ENCODE results near the gene GNMT. TPM values are rescaled to one million over a fixed set of nuclear protein-coding genes. Genes with fewer than 3 reads are reported as not detected.

Gene GNMT
- total RNA-seq, 4 donors from 2014 or later = 0.25 to 1.4 (median 0.60) TPM

DNA sequence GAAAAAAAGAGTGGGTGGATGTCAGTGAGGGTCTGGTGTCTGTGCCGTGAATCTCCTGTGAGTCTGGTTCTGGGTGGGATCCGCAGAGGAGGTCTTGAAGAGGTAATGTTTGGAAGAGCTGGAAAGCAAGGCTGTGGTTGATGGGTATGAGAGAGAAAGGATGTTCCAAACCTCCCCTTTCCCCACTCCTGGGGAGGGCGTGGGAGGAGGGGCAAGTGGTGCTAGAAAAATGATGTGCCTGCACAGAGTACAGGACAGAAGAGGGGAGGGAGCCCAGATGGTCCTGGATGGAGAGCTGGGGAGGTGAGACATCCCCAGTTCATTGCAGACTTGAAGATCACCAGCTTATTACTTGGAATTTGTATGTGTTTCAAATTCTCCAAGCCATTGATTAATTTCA, 28.1 kb upstream of the GNMT start:
- 74 to 87% methylated on average over 3 of the region's 3 CpGs for WGBS, 2 donors
- TF ChIP-seq POLR2A (IDR thresholded peaks at IDR 0.05) (no peak), CTCF (IDR thresholded peaks at IDR 0.05) (no peak)
- H3K4me3 ChIP-seq (ENCODE audit: low read depth, poor library complexity, severe bottlenecking) = no peak overlapping the region
- intact Hi-C loops (cut with DNase I; ENCODE audit: low total_unique reads) = no loop called here
- no peak for DNase-seq (ENCODE audit: low spot score in 2 of 2)

DNA sequence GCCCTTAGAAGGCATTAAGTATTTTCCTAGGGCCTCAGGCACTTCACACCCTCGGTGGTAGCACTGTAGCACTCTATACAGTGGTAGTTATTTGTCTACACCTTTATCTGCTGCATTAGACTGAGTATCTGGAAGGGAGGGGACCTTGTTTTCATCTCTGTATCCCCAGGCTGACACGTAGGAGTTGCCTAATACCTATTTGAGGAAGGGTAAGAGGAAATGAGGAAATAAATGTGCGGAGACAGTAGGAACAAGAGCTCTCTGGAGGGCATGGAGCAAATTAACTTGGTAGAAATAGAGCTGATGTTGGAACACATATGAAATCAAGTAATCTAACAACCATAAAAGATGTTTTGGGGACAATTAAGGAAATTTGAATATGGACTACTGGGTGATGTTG, 27.3 kb upstream of the GNMT start:
- no peak for DNase-seq (ENCODE audit: low spot score in 2 of 2)
- H3K4me3 ChIP-seq (ENCODE audit: low read depth, poor library complexity, severe bottlenecking) = no peak overlapping the region
- TF ChIP-seq POLR2A (IDR thresholded peaks at IDR 0.05) = no peak
- no peak for TF ChIP-seq CTCF (IDR thresholded peaks at IDR 0.05)
- intact Hi-C loops (cut with DNase I; ENCODE audit: low total_unique reads) = no loop called here
- 51 to 64% methylated on average over 3 of the region's 3 CpGs for WGBS, 2 donors

DNA sequence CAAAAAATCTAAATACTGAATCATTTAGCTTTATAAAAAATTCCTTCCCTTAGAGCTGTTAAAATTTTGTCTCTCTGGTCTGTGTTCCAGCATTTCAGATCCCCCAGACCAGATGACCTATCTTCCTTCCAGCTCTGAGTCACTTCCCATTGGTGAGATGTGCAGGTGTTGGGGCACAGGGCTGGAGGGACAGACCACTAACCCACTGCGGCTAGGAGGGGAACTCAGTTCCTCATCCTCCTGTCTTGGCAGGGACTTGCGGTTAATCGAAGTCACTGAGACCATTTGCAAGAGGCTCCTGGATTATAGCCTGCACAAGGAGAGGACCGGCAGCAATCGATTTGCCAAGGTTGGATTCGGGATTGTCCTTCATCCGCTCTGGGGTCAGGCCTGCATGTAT, 25.2 kb upstream of the GNMT start:
- intact Hi-C loops (cut with DNase I; ENCODE audit: low total_unique reads) = no loop called here
- TF ChIP-seq POLR2A (IDR thresholded peaks at IDR 0.05) (no peak), CTCF (IDR thresholded peaks at IDR 0.05) (no peak)
- WGBS, 2 donors = 90 to 92% methylated on average over 7 of the region's 7 CpGs
- no peak overlapping the region for H3K4me3 ChIP-seq (ENCODE audit: low read depth, poor library complexity, severe bottlenecking)
- DNase-seq (ENCODE audit: low spot score in 2 of 2) = no peak

DNA sequence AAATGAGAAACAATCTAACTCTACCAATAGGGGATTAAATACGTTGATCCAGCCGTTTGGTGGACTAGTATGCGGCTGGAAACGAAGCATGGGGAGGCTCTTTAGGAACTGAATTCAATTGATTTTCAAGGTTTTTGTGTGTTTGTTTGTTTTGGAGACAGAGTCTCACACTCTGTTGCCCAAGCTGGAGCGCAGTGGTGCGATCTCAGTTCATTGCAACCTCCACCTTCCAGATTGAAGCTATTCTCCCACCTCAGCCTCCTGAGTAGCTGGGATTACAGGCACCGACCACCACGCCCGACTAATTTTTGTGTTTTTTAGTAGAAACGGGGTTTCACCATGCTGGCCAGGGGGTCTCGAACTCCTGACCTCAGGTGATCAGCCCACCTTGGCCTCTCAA, 24.2 kb upstream of the GNMT start:
- 94 to 95% methylated on average over 11 of the region's 11 CpGs for WGBS, 2 donors
- no peak for TF ChIP-seq CTCF (IDR thresholded peaks at IDR 0.05)
- TF ChIP-seq POLR2A (IDR thresholded peaks at IDR 0.05) = no peak
- intact Hi-C loops (cut with DNase I; ENCODE audit: low total_unique reads) = no loop called here
- no peak for DNase-seq (ENCODE audit: low spot score in 2 of 2)
- no peak overlapping the region for H3K4me3 ChIP-seq (ENCODE audit: low read depth, poor library complexity, severe bottlenecking)

DNA sequence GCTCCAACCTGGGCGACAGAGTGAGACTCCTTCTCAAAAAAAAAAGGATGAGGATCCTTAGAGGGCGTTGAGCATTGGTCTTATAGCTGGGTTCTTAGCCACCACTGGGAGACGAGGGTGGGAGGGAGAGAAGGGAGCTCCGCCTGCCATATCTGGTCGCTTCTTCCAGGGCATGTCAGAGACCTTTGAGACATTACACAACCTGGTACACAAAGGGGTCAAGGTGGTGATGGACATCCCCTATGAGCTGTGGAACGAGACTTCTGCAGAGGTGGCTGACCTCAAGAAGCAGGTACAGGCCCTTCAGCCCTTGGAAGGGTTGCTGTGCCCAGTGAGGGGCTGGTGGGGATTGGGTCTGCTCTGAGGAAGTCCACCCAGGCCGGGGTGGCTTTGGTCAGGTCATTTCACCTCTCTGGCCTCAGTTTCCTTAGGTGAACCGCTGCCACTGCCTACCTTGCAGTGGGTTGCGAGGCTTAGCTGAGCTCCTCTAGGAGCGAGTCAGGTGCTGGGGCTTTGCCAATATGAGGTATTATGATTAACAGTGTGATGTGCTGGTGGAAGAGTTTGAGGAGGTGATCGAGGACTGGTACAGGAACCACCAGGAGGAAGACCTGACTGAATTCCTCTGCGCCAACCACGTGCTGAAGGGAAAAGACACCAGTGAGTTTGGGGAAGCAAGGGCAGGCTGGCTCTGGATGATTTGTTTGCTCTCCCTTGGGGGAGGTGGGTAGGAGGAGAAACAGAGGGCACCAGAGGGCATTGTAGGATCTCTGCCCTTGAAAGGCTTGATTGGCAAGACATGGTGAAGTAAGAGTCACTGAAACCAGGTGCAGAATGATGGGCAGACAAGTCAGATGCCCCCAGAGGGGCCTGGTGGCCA, 22.8 kb upstream of the GNMT start:
- WGBS, 2 donors = 89 to 90% methylated on average over 13 of the region's 13 CpGs
- no peak for TF ChIP-seq CTCF (IDR thresholded peaks at IDR 0.05)
- TF ChIP-seq POLR2A (IDR thresholded peaks at IDR 0.05) = no peak
- no peak for DNase-seq (ENCODE audit: low spot score in 2 of 2)
- H3K4me3 ChIP-seq (ENCODE audit: low read depth, poor library complexity, severe bottlenecking) = no peak overlapping the region
- intact Hi-C loops (cut with DNase I; ENCODE audit: low total_unique reads) = no loop called here

DNA sequence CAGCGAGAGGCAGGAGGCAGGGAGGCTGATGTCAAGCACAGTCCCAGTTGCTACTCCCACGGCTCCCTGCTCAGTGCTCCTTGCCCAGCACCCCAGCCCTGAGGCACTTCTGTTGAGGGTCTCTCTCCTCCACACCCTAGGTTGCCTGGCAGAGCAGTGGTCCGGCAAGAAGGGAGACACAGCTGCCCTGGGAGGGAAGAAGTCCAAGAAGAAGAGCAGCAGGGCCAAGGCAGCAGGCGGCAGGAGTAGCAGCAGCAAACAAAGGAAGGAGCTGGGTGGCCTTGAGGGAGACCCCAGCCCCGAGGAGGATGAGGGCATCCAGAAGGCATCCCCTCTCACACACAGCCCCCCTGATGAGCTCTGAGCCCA, 22.1 kb upstream of the GNMT start:
- no peak overlapping the region for H3K4me3 ChIP-seq (ENCODE audit: low read depth, poor library complexity, severe bottlenecking)
- no peak for DNase-seq (ENCODE audit: low spot score in 2 of 2)
- WGBS, 2 donors = 84 to 89% methylated on average over 5 of the region's 5 CpGs
- intact Hi-C loops (cut with DNase I; ENCODE audit: low total_unique reads) = no loop called here
- TF ChIP-seq CTCF (IDR thresholded peaks at IDR 0.05) (no peak), POLR2A (IDR thresholded peaks at IDR 0.05) (no peak)

Data from lower leg skin (tissue), 4 donors.